GM23338 (cell line): ENCODE data around the gene HSPB2. TPM values are rescaled to one million over a fixed set of nuclear protein-coding genes. Genes with fewer than 3 reads are reported as not detected.
"Not testable (repeated sequence)": the region's sequence is repeated elsewhere in the genome, so short reads cannot be mapped to it uniquely, and the experiment has no call there.

Source experiments
- ATAC-seq: fragments of 200-7000 bp; cut with Tn5 transposase; 3 replicates; pipeline ENCODE4 v1.9.1; 2020
- DNase-seq: peaks from one replicate; pipeline ENCODE4 v3.0.0-alpha.2; 2015; ENCODE audit warnings: low spot score
- H2AFZ ChIP-seq: fragments of 200-600 bp; sonication (generic); 2 replicates; pipeline ENCODE4 v1.8.0; 2016; ENCODE audit warnings: antibody characterized with exemption, mild to moderate bottlenecking, moderate library complexity
- H3F3A ChIP-seq: fragments of 200-600 bp; sonication (generic); replicated peaks from 2 replicates; pipeline ENCODE4 v1.8.0; 2017; ENCODE audit warnings: antibody characterized with exemption, mixed run types, low read depth
- H3K27ac ChIP-seq: fragments of 200-600 bp; sonication (generic); 2 replicates; pipeline ENCODE4 v1.6.1; 2016; ENCODE audit warnings: low read depth
- H3K27me3 ChIP-seq: fragments of 200-600 bp; sonication (generic); 2 replicates; pipeline ENCODE4 v1.8.0; 2016; ENCODE audit warnings: mild to moderate bottlenecking, mixed run types, moderate library complexity; ENCODE audit not compliant: insufficient read depth
- H3K36me3 ChIP-seq: fragments of 200-600 bp; sonication (generic); 2 replicates; pipeline ENCODE4 v1.8.0; 2016; ENCODE audit warnings: mild to moderate bottlenecking; ENCODE audit not compliant: insufficient read depth
- H3K4me1 ChIP-seq: fragments of 200-600 bp; sonication (generic); 2 replicates; pipeline ENCODE4 v1.8.0; 2016; ENCODE audit warnings: mild to moderate bottlenecking, moderate library complexity; ENCODE audit not compliant: insufficient read depth
- H3K4me2 ChIP-seq: fragments of 200-600 bp; sonication (generic); 2 replicates; pipeline ENCODE4 v1.7.1; 2017; ENCODE audit warnings: mixed run types
- H3K4me3 ChIP-seq: fragments of 200-600 bp; sonication (generic); 2 replicates; pipeline ENCODE4 v1.6.1; 2016; ENCODE audit warnings: mixed run types
- H3K79me2 ChIP-seq: fragments of 200-600 bp; sonication (generic); replicated peaks from 2 replicates; pipeline ENCODE4 v1.8.0; 2017; ENCODE audit warnings: mild to moderate bottlenecking; ENCODE audit not compliant: insufficient read depth
- H3K9me2 ChIP-seq: fragments of 200-600 bp; sonication (generic); 2 replicates; pipeline ENCODE4 v1.8.0; 2017; ENCODE audit not compliant: insufficient read depth
- H4K20me1 ChIP-seq: fragments of 200-600 bp; sonication (generic); replicated peaks from 2 replicates; pipeline ENCODE4 v1.8.0; 2017; ENCODE audit warnings: mild to moderate bottlenecking; ENCODE audit not compliant: insufficient read depth
- H3K27ac Mint-ChIP-seq: 2 replicates; pipeline ENCODE4 v1.8.0; 2020; ENCODE audit warnings: inconsistent platforms, mild to moderate bottlenecking, moderate library complexity, mixed read lengths
- H3K27me3 Mint-ChIP-seq: 3 replicates; pipeline ENCODE4 v1.8.0; 2022; ENCODE audit warnings: low read depth, mild to moderate bottlenecking, moderate library complexity, mixed read lengths, inconsistent platforms; ENCODE audit not compliant: insufficient read depth, poor library complexity
- H3K36me3 Mint-ChIP-seq: 3 replicates; pipeline ENCODE4 v1.8.0; 2021; ENCODE audit warnings: low read depth, mild to moderate bottlenecking, inconsistent platforms, moderate library complexity, mixed read lengths
- H3K4me1 Mint-ChIP-seq: 3 replicates; pipeline ENCODE4 v1.8.0; 2020; ENCODE audit warnings: mild to moderate bottlenecking, inconsistent platforms, mixed read lengths
- H3K4me3 Mint-ChIP-seq: 3 replicates; pipeline ENCODE4 v1.8.0; 2021; ENCODE audit warnings: moderate library complexity, mild to moderate bottlenecking, inconsistent platforms, mixed read lengths
- H3K9me3 Mint-ChIP-seq: 3 replicates; pipeline ENCODE4 v1.8.0; 2020; ENCODE audit warnings: moderate library complexity, mild to moderate bottlenecking, inconsistent platforms, mixed read lengths
- CREB1 ChIP-seq: fragments of 250-450 bp; sonication (Bioruptor Pico); IDR thresholded peaks from 2 replicates; pipeline ENCODE4 v1.5.0; 2020; ENCODE audit warnings: low read depth, mild to moderate bottlenecking, moderate library complexity
- CTCF ChIP-seq, 2 experiments: fragments of 200-600 bp in 1 of 2; sonication (generic) in 1 of 2; conservative IDR thresholded peaks; 2 replicates each; pipeline versions ENCODE4 v1.5.1 to v1.6.1; 2016 to 2017; ENCODE audit warnings: antibody characterized with exemption in 2 of 2, low read depth in 2 of 2, mild to moderate bottlenecking in 2 of 2, moderate library complexity in 1 of 2
- ETS1 ChIP-seq: IDR thresholded peaks from 2 replicates; pipeline ENCODE4 v1.6.1; 2016; ENCODE audit warnings: antibody characterized with exemption
- EZH2 ChIP-seq: fragments of 200-600 bp; sonication (generic); IDR thresholded peaks from one replicate; pipeline ENCODE4 v1.8.0; 2017; ENCODE audit warnings: antibody characterized with exemption, mild to moderate bottlenecking, low read depth; ENCODE audit not compliant: unreplicated experiment
- EZH2phosphoT487 ChIP-seq: fragments of 200-600 bp; sonication (generic); IDR thresholded peaks from one replicate; pipeline ENCODE4 v1.8.1; 2018; ENCODE audit warnings: antibody characterized with exemption; ENCODE audit not compliant: unreplicated experiment
- JUNB ChIP-seq: IDR thresholded peaks from one replicate; pipeline ENCODE4 v1.6.1; 2016; ENCODE audit warnings: antibody characterized with exemption; ENCODE audit not compliant: unreplicated experiment
- REST ChIP-seq: IDR thresholded peaks from one replicate; pipeline ENCODE4 v1.6.1; 2018; ENCODE audit warnings: antibody characterized with exemption; ENCODE audit not compliant: unreplicated experiment
- STAT1 ChIP-seq: IDR thresholded peaks from one replicate; pipeline ENCODE4 v1.6.1; 2016; ENCODE audit warnings: antibody characterized with exemption; ENCODE audit not compliant: unreplicated experiment
- ZNF331 ChIP-seq: fragments of 250-450 bp; sonication (Bioruptor Pico); IDR thresholded peaks from 2 replicates; pipeline ENCODE4 v1.5.0; 2020; ENCODE audit warnings: low read depth, mild to moderate bottlenecking, moderate library complexity
- ZNF462 ChIP-seq: fragments of 250-450 bp; sonication (Bioruptor Pico); IDR thresholded peaks from 2 replicates; pipeline ENCODE4 v1.5.0; 2020; ENCODE audit warnings: mild to moderate bottlenecking, moderate library complexity
- polyA plus RNA-seq: library from polyadenylated mRNA; unstranded; fragments of >200 nt; fragmentation: Nextera tagmentation; extraction: Ambion mirVana; gene quantifications from 2 replicates; pipeline ENCODE4 v1.2.1, GENCODE V29; 2016
- total RNA-seq: library from RNA; depleted of rRNA; stranded (reverse); fragments of >200 nt; shearing (Covaris generic); gene quantifications from 2 replicates; pipeline ENCODE4 v1.2.3, GENCODE V29; 2014

The HSPB2 gene
- total and polyA plus RNA-seq, 2 experiments from 2014 or later: 1.0 to 2.6 TPM

GRCh38 chr11:111932611-111932950, 20.0 kb downstream of the HSPB2 start:
- Mint-ChIP-seq H3K27me3 (peaks cover 5% of the 10 kb centered on the region), H3K9me3 (no peaks in the 10 kb centered on the region; the same call in 2 of the 3 replicates), H3K27ac (no peak overlapping the region), H3K4me3 (no peak overlapping the region), H3K36me3 (no peaks in the 10 kb centered on the region), H3K4me1 (peaks cover 23% of the 10 kb centered on the region)
- no peak for ATAC-seq
- H3K4me2 ChIP-seq: no peak overlapping the region
- H4K20me1 ChIP-seq: no peaks in the 10 kb centered on the region
- TF ChIP-seq STAT1 (no peak), REST (no peak), CTCF (conservative IDR thresholded peaks at IDR 0.05; ENCODE audit: low read depth in 2 of 2) (no peak), EZH2phosphoT487 (no peak), EZH2 (no peak), ETS1 (no peak), ZNF462 (CRISPR knock-in tag) (no peak), ZNF331 (CRISPR knock-in tag) (no peak), JUNB (no peak), CREB1 (CRISPR knock-in tag) (no peak)
- no peak for DNase-seq
- H3K36me3 ChIP-seq: no peaks in the 10 kb centered on the region
- no peaks in the 10 kb centered on the region for H3K9me2 ChIP-seq
- peaks cover 11% of the 10 kb centered on the region; the same call in 1 of the 2 replicates for H3F3A ChIP-seq
- no peak overlapping the region for H3K4me3 ChIP-seq
- peaks cover 18% of the 10 kb centered on the region for H3K4me1 ChIP-seq
- H3K27me3 ChIP-seq: no peaks in the 10 kb centered on the region
- H3K79me2 ChIP-seq: no peaks in the 10 kb centered on the region
- no peak overlapping the region for H3K27ac ChIP-seq
- no peak overlapping the region for H2AFZ ChIP-seq

GRCh38 chr11:111933176-111933575, 20.6 kb downstream of the HSPB2 start:
- H3K9me2 ChIP-seq, H3K4me3 ChIP-seq, H3K79me2 ChIP-seq, H3K27me3 ChIP-seq, H3K36me3 ChIP-seq, H3K27ac Mint-ChIP-seq, H3K27ac ChIP-seq, ATAC-seq, H3K4me2 ChIP-seq, DNase-seq, H3K9me3 Mint-ChIP-seq, H3K27me3 Mint-ChIP-seq, H3K4me3 Mint-ChIP-seq, H2AFZ ChIP-seq, H3K36me3 Mint-ChIP-seq, H4K20me1 ChIP-seq: not testable (repeated sequence)
- H3F3A ChIP-seq: peaks cover 14% of the 10 kb centered on the region; the same call in 1 of the 2 replicates
- H3K4me1 ChIP-seq: peaks cover 24% of the 10 kb centered on the region
- H3K4me1 Mint-ChIP-seq: peaks cover 29% of the 10 kb centered on the region
